Measurements from ENCODE around the gene TDO2. TPM values are rescaled to one million over a fixed set of nuclear protein-coding genes. Genes with fewer than 3 reads are reported as not detected.

Gene TDO2
- total and polyA plus RNA-seq, 2 experiments from 2014 or later: 149 to 253 TPM

GRCh38 chr4:155935389-155935986 is 32.0 kb downstream of the TDO2 start:
- H3K4me2 ChIP-seq: no peak overlapping the region
- no peaks in the 10 kb centered on the region for H3K27me3 ChIP-seq
- no peak for DNase-seq (ENCODE audit: low spot score)
- no peak overlapping the region for H3K27ac ChIP-seq
- H3K4me1 ChIP-seq (ENCODE audit: insufficient read depth): no peaks in the 10 kb centered on the region
- H3K9me3 ChIP-seq (ENCODE audit: low read depth): no peaks in the 10 kb centered on the region
- H3K9me2 ChIP-seq (replicated peaks; ENCODE audit: insufficient read depth): no peaks in the 10 kb centered on the region
- WGBS (ENCODE audit: low lambda C conversion rate, missing lambda C conversion rate): 81% methylated on average over 4 of the region's 4 CpGs
- H3K36me3 ChIP-seq (replicated peaks; ENCODE audit: insufficient read depth, low read depth): no peaks in the 10 kb centered on the region
- TF ChIP-seq, protein P1, sequence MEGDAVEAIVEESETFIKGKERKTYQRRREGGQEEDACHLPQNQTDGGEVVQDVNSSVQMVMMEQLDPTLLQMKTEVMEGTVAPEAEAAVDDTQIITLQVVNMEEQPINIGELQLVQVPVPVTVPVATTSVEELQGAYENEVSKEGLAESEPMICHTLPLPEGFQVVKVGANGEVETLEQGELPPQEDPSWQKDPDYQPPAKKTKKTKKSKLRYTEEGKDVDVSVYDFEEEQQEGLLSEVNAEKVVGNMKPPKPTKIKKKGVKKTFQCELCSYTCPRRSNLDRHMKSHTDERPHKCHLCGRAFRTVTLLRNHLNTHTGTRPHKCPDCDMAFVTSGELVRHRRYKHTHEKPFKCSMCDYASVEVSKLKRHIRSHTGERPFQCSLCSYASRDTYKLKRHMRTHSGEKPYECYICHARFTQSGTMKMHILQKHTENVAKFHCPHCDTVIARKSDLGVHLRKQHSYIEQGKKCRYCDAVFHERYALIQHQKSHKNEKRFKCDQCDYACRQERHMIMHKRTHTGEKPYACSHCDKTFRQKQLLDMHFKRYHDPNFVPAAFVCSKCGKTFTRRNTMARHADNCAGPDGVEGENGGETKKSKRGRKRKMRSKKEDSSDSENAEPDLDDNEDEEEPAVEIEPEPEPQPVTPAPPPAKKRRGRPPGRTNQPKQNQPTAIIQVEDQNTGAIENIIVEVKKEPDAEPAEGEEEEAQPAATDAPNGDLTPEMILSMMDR (IDR thresholded peaks at IDR 0.05; ENCODE audit: poor library complexity): no peak
- no peaks in the 10 kb centered on the region for H3K79me2 ChIP-seq
- H2AFZ ChIP-seq: no peak overlapping the region
- no peak overlapping the region for H3K4me3 ChIP-seq
- no peaks in the 10 kb centered on the region for H4K20me1 ChIP-seq (ENCODE audit: insufficient read depth, poor library complexity, severe bottlenecking)

- H3K4me3 ChIP-seq: no peak overlapping the region
- no peaks in the 10 kb centered on the region for H3K27me3 ChIP-seq
- H3K27ac ChIP-seq: peak overlapping the region; percentile 44
- no peak for DNase-seq (ENCODE audit: low spot score)
- no peak overlapping the region for H3K4me2 ChIP-seq
- H3K4me1 ChIP-seq (ENCODE audit: insufficient read depth): peaks cover 3% of the 10 kb centered on the region
- no peak for TF ChIP-seq EZH2phosphoT487 (IDR thresholded peaks at IDR 0.05; ENCODE audit: low read depth, severe bottlenecking, unreplicated experiment)
- TF ChIP-seq, protein P1 (IDR thresholded peaks at IDR 0.05; ENCODE audit: poor library complexity): no peak
- no peaks in the 10 kb centered on the region for H3K36me3 ChIP-seq (replicated peaks; ENCODE audit: insufficient read depth, low read depth)
- H3K9me2 ChIP-seq (replicated peaks; ENCODE audit: insufficient read depth): no peaks in the 10 kb centered on the region
- no peaks in the 10 kb centered on the region for H3K9me3 ChIP-seq (ENCODE audit: low read depth)
- WGBS (ENCODE audit: low lambda C conversion rate, missing lambda C conversion rate): 86% methylated on average over 6 of the region's 6 CpGs
- H4K20me1 ChIP-seq (ENCODE audit: insufficient read depth, poor library complexity, severe bottlenecking): no peaks in the 10 kb centered on the region
- H2AFZ ChIP-seq: no peak overlapping the region
- H3K79me2 ChIP-seq: no peaks in the 10 kb centered on the region
Observed at GRCh38 chr4:155941085-155941790, 37.7 kb downstream of the TDO2 start.

DNA sequence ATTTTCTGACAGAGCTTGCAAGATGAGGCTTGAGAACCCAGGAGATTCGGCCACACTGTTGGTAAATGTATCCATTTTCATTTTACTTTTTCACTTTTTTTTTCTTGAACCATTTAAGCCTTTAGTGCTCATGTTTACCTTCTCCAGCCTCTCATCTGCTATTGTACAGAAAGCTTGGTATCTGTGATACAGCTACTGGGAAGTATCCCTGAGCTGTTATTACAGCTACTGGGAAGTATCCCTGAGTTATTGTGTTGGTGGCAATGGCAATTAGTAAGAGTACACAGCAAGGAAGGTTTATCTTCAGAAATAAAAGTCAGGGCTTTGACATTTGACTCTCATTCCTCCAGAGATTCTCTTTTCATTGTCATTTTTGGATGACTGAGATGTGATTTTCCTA is 38.3 kb downstream of the TDO2 start:
- Histone ChIP-seq H3K4me1 (ENCODE audit: insufficient read depth) (peaks cover 3% of the 10 kb centered on the region), H3K27me3 (no peaks in the 10 kb centered on the region), H3K27ac (peak overlapping the region; percentile 44), H3K36me3 (replicated peaks; ENCODE audit: insufficient read depth, low read depth) (no peaks in the 10 kb centered on the region), H3K9me3 (ENCODE audit: low read depth) (no peaks in the 10 kb centered on the region), H3K79me2 (no peaks in the 10 kb centered on the region), H2AFZ (no peak overlapping the region), H3K4me3 (no peak overlapping the region), H3K4me2 (no peak overlapping the region), H3K9me2 (replicated peaks; ENCODE audit: insufficient read depth) (no peaks in the 10 kb centered on the region), H4K20me1 (ENCODE audit: insufficient read depth, poor library complexity, severe bottlenecking) (no peaks in the 10 kb centered on the region)
- WGBS (ENCODE audit: low lambda C conversion rate, missing lambda C conversion rate): 92% methylated on average over 1 of the region's 1 CpG
- TF ChIP-seq EZH2 (IDR thresholded peaks at IDR 0.05; ENCODE audit: borderline replicate concordance) (no peak), EZH2phosphoT487 (IDR thresholded peaks at IDR 0.05; ENCODE audit: low read depth, severe bottlenecking, unreplicated experiment) (no peak)
- TF ChIP-seq, protein P1 (IDR thresholded peaks at IDR 0.05; ENCODE audit: poor library complexity): no peak
- DNase-seq (ENCODE audit: low spot score): no peak
